ENCODE data around the gene ABCB8. TPM values are rescaled to one million over a fixed set of nuclear protein-coding genes. Genes with fewer than 3 reads are reported as not detected.

The ABCB8 gene
- total RNA-seq, 1 donor from 2014 or later = 60.9 TPM

DNA sequence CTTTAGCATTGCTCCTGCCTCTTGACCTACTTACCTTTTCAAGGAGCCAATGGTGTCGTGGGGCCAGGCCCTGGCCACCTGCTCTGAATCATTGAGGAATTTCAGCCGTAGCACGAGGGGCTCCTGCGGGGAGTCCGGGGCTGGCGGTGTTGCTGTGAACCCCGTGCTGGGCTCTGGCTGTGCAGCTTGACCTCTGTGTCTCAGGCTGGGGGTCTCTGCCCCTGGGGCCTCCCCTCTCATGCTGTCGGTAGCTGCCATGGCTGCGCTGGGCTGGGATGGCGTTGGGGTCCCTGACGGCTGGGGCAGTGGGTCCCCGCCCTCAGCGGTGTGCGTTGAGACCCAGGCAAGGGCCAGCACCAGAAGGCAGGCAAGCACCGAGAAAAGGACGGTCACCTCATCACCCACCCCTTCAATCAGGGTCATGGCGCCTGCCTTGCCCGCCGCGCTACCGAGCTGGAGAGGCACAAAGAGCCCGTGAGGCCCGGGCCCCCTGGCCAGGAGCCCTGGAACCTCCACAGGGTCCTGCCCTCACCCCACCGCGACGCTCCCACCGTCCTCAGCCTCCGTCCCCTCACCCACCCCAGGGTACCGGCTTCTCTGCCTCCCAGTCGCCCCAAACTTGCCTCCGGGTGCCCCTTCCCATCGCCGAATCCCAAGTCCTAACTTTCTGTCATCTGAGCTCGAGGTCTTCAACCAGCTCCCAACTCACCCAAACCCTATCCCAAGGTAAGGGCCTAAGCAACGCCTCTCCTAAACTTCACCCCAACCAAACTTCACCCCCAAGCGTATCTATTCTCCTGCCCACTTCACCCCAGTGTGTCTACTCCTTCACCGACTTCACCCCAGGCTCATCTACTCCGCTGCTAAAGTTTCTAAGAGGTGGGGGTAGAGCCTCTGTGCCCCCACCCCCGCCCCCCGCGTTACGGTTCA is 54.2 kb downstream of the ABCB8 start:
- intact Hi-C loops (cut with micrococcal nuclease) = loop anchor here (1.0 to 10.0 kb wide), 4 partner anchors 54 to 438 kb away; partner anchors contain the start of genes ABCB8, ABCF2 and KCNH2

DNA sequence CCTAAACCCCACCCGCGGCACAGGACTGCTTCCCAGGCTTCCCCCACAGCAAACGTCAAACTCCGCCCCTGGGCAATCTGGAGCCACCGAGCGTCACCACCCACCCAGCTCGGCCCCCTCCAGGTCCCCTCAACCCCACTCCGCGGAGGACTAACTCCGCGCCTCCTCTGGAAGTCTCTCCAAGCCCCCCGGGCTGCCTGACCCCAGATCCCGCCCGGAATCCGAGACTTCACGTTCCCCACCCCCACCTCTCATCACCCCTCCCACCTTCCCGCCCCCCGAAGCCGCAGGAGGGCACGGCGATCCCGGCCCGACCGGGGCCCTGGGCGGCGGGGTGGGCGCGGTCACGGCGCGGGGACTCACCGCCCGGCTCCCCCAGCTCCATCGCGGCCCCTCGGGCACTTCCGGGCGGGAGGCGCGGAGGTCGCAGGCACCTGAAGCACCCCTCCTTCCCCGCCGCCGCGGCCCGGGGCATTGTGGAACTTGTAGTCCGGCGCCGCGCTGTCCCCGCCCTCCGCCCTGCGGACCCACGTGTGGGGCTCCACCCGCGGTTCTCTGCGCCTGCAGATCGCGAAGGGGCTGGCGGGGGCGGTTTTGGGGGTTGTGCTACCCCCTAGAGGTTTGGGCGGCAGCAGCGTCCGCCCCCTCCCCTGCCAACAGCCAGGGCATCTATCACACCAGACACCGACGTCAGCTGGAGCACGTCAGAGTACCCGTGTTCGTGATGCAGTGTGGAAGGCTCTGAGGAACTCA is 55.0 kb downstream of the ABCB8 start, which contains the start of gene TMUB1:
TMUB1 (minus strand) TSS at position 423 of the 753 bp plus-strand sequence. CDS start 930 bp downstream, outside the sequence.
- intact Hi-C loops (cut with micrococcal nuclease) = loop anchor here (1.0 to 10.0 kb wide), 4 partner anchors 55 to 438 kb away; partner anchors contain the start of genes ABCB8, ABCF2 and KCNH2

DNA sequence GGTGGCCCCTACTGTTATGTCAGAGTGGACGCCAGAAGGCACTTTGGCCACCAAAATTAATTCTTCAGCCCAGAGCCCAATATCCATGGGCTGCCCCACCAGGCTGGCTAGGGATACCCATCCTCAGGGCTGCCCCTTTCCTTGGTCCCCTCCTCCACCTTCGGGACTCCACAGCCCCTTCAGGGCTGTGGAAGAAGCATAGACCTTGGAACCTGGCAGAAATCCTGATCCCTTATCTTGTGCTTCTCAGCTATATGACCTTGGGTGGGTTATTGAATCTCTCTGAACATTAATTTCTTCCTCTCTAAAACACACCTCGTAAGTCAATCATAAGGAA is 55.5 kb downstream of the ABCB8 start:
- intact Hi-C loops (cut with micrococcal nuclease) = loop anchor here (1.0 to 10.0 kb wide), 4 partner anchors 55 to 437 kb away; partner anchors contain the start of genes ABCB8, ABCF2 and KCNH2

DNA sequence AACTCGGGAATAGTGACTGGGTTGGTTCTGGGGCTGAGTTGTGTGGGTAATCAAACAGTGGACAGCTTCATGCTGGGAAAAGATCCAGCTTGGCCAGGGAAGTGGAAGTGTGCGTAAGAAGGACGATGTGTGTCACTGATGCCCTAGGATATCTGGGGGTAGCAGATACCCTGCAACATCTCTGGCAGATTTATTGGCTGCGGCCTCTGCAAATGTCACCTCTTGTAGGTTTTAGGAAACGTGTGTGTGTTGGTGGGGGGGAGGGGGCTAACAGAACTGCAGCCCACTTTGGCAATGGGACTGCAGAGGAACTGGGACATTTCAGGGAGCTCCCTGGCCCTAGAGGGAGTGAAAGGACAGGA is 57.1 kb downstream of the ABCB8 start:
- intact Hi-C loops (cut with micrococcal nuclease) = loop anchor here (10.0 kb wide), 1 partner anchor 111 kb away; the partner anchor contains the start of gene KCNH2

DNA sequence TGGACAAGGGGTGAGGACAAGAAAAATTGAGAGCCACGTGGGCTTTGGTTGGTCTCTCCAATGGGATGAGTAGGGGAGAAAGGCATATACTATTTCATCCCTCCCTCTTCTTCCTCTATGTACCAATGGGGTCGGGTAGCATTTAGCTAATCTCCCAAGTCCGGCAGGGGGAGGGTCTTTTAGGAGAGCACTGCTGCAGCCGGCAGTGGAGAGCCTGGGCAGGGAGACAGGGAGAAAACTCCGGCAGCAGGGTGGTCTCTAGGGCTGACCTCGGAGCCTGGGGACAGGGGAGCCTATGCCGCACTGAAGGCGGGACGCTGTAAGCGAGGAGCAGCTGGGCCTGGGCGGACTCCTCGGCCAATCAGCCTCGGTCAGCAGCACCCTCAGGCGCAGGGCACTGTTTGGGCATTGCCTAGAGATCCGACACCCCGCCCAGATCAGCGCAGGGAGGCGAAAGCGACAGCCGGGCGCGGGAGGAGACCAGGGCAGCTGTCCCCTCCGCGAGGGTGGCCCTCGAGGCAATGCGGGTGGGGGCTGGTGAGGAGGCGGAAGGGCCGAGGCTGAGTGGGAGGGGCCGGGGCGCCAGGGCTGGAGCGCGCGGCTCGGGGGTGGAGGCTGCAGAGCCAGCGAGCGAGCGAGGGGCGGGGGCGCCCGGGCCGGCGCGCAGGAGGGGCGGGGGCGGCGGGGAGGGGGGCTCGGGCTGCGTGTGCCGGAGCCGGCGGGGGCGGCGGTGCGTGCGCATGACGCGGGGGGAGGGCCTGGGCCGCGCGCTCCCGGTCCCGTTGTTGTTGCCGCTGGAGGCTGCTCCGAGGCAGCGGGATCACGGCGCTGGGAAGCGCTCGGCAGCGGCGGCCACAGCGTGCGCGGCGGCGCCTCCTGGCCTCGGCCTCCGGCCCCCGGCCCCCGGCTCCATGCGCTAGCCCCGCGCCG is 57.7 kb downstream of the ABCB8 start, which contains the start of gene AGAP3:
AGAP3 (plus strand) TSS at position 785 of the 930 bp plus-strand sequence. CDS start 267 bp downstream, outside the sequence.
- intact Hi-C loops (cut with micrococcal nuclease) = loop anchor here (10.0 kb wide), 1 partner anchor 111 kb away; the partner anchor contains the start of gene KCNH2

DNA sequence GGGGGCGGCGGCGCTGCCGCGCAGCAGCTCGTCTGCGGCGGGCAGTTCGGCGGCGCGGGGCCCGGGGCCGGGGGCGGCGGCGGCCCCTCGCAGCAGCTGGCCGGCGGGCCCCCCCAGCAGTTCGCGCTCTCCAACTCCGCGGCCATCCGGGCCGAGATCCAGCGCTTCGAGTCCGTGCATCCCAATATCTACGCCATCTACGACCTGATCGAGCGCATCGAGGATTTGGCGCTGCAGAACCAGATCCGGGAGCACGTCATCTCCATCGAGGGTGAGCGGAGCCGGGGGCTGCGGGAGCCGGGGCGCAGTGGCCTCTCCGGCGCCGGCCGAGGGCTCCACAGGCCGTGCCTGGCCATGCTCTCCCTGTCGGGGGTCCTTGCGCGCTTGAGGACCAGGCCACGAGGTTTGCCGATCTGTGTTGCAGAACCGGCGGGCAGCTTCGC is 58.6 kb downstream of the ABCB8 start:
- intact Hi-C loops (cut with micrococcal nuclease) = loop anchor here (10.0 kb wide), 1 partner anchor 112 kb away; the partner anchor contains the start of gene KCNH2

DNA sequence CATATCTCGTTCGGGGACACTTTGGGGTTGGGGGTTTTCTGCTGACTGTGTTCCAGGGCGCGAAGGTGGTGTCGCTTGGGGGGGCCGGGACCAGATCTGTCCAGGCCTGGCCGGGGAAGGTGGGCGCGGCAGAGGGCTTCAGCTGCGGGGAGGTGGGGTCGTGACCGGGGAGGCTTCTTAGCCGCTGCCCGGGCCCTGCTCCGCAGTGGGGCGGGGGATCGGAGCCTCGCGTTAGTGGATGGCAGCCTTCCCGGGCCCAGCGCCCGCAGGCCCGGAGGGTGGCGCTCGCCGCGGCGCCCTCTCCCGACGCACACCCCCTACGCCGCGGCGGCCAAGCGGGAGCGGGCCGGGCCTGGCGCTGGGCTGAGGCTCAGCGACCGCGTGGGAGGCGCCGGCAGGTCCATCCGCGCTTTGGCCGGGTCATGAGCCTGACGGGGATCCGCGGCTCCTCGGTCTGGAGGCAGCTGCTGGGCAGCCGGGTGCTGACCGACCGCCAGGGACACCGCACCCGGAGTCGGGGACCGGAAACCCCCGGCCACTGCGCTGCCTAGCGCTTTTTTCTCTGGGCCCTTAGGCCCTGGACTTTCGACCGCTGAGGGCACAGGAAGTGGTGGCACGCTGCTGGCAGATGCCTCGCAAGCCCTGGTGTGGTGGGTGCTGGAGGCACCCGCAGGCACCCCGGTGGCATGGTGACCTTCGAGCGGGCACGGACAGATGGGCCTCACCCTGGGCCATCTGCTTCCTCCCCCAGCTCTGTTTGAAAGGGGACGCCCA is 59.2 kb downstream of the ABCB8 start:
- intact Hi-C loops (cut with micrococcal nuclease) = loop anchor here (10.0 kb wide), 1 partner anchor 113 kb away; the partner anchor contains the start of gene KCNH2

DNA sequence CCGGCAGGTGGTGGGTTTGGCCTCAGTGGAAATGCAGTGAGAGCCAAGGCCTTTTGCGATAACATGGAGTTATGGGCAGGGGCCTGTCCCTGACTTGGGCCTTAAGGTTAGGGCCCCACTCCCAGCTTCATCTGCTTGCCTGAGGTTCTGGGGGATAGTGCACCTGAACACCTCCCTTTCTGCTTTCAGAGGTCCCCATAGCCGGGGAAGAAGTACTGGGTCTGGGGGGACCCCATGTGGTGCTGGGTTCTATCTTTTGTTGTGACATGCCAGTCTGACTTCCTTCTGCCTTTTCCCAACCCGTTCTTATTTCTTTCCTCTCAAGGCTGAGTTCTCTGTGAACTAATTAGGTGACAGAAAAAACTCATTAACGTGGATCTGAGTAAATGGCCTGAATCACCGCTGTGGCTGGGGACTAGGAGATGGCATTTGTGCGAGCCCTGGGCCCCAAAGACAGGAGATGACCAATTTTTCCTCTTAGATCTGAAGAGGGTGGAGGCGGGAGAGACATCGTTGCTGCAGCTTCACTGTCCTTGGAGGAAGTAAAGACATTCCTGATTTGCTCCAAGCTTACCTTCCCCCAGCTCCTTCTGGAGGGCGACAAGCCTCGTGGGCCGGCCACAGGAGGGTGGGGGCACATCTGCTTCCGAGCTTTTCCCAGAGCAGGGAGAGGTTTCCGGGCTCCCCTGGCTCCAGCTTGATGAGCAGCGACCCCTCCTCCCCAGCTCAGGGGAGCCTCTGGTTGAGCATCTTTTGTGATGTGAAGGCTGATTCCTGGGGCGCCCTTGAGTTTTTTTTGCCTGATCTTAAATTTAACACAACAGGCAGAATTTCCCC is 60.0 kb downstream of the ABCB8 start:
- intact Hi-C loops (cut with micrococcal nuclease) = loop anchor here (10.0 kb wide), 1 partner anchor 113 kb away; the partner anchor contains the start of gene KCNH2

DNA sequence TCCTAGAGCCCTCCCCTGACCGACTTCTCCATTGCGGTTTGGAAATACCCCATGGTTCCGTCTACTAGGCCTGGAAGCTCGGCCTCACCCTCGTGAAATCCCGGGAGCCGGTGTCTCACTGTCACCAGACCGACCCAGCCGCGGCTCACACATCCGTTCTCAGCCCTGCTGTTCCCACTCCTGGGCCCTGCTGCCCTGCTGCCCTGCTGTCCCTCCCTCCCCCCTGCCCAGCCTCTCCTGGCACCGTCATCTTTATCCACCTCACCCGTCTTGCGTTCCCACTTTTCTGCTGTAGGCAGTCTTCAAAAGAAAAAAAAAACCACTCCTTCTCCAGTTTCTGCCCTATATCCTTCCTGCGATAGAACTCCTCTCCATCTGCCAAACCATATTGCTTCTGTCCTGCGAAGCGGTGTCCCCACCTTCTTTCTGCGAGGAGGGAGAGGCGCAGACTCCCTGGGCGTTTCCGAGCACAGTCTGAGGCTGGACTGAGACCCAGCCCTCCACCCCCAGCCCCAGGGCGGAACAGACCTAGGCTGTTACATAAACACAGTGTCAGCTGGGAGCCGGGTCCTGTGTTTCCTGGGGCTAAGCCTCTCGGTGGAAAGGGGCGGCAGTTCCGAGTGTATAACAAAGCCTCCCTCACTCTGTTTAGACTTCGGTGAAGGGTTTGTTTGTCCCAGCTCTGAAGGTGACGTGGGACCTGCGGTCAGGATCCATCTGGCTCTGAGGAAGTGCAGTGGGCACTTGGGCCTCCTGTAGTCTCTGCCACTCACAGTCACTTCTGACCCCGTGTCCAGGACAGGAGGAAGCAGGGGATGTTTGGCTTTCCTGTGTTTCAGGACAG is 60.8 kb downstream of the ABCB8 start:
- intact Hi-C loops (cut with micrococcal nuclease) = loop anchor here (10.0 kb wide), 1 partner anchor 114 kb away; the partner anchor contains the start of gene KCNH2

DNA sequence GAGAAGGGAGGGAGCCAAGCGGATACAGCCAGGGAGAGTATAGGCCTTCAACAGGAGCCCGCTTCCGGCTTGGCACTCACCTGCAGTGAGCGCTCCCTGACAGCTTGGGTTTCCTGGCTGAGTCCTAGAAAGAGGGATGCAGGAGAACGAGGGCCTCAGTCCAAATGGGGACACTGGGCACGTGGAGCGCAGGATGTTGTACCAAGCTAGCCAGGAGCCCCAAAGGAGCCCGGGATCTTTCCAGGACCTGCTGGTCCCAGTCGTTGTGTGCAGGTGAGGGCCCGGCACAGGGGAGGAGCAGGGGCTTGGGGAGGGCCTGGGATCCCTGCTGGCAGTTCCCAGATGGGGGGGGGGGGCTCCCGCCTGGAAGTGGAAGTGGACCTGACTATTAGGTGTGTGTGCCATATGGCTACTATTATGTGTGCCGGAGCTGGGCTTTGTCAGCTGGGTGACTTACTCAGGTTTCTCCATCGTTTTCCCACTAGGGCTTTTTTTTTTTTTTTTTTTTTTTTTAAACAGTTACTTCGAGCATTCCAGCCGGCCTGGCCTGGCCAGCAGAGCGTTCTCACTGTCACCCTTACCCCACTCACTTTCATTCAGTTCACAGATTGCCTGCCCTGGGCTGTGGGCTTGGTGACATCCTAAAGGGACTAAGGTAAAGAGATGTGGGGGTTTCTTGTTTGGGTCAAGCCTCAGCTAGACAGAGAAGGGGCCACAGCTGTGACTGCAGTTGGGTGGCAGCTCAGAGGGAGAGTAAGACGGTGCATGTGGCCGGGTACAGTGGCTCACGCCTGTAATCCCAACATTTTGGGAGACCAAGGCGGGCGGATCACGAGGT is 61.9 kb downstream of the ABCB8 start:
- intact Hi-C loops (cut with micrococcal nuclease) = loop anchor here (2.0 to 10.0 kb wide), 2 partner anchors 21 to 115 kb away; partner anchors contain the start of gene KCNH2

DNA sequence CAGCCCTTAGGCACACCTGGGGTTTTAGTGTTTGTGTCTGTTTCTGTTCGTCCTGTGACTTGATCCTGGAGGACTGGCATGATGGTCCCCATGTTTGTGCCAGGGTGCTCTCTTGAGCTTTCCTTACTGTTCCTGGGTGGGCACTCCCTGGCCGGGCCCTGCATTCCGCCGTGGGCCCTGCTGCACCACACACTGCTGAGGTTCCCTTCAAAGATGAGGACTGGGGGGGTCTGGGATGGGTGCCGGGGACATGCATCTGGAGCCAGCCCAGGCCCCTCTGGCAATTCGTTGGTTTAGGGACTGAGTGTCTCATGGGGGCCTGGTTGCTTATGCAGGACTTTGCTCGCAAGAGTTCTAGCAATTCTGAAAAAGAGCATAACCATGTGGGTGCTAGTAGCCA is 62.8 kb downstream of the ABCB8 start:
- intact Hi-C loops (cut with micrococcal nuclease) = loop anchor here (2.0 kb wide), 1 partner anchor 20 kb away; no protein-coding TSS in a partner anchor

DNA sequence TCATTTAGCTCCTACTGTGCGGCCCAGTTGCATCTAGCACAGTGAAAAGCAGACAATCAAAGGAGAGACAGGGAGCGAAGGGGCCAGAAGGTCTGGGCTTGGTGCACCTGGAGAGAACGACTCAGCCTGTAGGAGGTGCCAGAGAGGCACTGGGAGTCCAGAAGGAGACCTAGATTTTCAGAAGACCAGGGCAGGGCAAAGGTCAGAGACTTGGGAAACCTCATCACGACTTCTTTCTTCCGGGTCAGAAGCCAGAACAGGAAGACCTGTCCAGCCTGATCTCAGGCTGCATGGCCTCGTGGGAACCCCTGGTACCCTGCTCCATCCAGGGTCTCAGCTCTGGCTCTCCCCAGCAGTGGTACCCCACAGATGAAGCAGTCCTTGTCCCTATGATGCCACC is 63.2 kb downstream of the ABCB8 start:
- intact Hi-C loops (cut with micrococcal nuclease) = loop anchor here (2.0 kb wide), 1 partner anchor 19 kb away; no protein-coding TSS in a partner anchor

DNA sequence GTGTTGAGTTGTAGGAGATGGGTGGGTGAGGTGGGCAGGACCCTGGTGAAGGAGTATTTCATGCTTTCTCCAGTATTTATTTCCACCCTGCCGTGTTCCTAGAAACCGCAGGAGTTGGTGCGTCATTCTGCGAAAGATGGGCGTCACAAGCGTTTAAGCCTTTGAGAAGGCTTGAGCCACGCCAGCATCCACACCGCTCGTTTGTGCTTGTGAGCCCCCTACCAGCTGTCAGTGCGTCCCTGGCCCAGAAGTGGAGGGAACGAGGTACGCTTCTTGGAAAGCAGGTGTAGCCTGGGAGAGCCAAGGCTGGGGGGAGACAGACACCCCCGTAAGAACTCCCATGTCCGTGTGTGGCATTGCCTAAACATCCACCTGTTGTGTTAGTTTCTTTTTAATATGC is 63.7 kb downstream of the ABCB8 start:
- intact Hi-C loops (cut with micrococcal nuclease) = loop anchor here (2.0 kb wide), 1 partner anchor 19 kb away; no protein-coding TSS in a partner anchor

DNA sequence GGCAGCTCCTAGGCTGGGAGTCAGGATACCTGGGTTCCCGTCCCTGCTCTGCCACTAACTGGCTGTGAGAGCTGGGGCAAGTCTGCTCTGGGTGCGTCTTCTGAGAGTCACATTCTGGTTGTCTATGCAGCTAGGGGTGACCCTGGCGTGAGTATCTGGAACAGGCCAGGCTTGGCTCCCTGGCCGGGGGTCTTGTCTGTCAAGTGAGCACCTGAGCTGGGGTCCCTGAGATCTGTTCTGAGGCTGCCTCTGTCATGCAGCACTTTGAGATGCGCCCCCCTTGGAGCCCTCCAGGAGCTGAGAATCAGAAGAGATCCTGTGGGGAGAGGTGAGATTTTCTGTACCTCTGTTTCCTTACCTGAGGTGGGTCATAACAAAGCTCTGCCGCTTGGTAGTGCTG is 65.5 kb downstream of the ABCB8 start:
- intact Hi-C loops (cut with micrococcal nuclease) = no loop called here

DNA sequence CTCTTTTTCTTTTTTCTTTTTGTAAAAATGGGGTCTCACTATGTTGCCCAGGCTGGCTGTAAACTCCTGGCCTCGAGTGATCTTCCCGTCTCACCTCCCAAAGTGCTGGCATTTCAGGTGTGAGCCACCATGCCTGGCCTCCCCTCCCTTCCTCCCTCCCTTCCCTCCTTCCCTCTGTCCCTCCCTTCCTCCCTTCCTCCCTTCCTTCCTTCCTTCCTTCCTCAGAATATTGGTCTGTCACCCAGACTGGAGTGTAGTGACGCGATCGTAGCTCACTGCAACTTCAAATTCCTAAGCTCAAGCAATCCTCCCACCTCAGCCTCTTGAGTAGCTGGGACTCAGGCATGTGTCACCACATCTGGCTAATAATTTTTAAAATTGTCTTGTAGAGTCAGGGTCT is 66.4 kb downstream of the ABCB8 start:
- intact Hi-C loops (cut with micrococcal nuclease) = no loop called here

DNA sequence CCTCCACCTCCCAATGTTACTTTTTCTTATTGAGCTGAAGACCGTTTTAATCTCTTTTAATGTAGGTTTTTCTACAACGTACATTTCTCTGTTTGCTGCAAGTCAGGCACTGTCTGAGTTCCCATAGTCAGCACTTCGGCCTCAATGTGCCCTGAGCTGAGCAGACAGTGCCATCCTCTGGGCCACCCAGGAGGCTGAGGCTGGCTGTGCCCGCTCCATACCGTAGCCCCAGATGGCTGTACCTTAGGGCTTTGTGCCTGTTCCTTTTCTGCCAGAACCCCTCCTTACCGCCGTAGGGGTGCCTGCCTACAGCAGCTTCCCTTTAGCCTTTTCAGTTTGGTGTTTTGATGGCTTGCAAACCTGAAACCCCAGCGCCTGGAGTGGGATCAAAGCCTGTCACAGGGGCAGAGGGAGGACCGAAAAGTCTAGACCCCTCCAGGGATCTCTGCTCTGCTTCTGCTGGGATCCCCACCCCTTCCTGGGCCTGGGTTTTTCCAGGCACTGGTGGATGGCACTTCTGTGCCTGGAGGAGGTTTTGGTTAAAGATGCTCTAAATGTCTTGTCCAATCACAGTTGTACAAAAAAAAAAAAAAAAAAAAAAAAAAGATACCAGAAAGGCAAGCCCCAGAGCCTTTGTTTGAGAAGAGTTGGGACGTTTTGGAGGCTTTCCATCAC is 67.0 kb downstream of the ABCB8 start:
- intact Hi-C loops (cut with micrococcal nuclease) = no loop called here
